Measurements from ENCODE around the gene FKBP5.
"Not testable (repeated sequence)": the region's sequence is repeated elsewhere in the genome, so short reads cannot be mapped to it uniquely, and the experiment has no call there.

FKBP5 gene

GRCh38 chr6:35690006-35690405 lies 1.3 kb upstream of the FKBP5 start:
- not testable (repeated sequence) for DNase-seq (ENCODE audit: low spot score)

DNA sequence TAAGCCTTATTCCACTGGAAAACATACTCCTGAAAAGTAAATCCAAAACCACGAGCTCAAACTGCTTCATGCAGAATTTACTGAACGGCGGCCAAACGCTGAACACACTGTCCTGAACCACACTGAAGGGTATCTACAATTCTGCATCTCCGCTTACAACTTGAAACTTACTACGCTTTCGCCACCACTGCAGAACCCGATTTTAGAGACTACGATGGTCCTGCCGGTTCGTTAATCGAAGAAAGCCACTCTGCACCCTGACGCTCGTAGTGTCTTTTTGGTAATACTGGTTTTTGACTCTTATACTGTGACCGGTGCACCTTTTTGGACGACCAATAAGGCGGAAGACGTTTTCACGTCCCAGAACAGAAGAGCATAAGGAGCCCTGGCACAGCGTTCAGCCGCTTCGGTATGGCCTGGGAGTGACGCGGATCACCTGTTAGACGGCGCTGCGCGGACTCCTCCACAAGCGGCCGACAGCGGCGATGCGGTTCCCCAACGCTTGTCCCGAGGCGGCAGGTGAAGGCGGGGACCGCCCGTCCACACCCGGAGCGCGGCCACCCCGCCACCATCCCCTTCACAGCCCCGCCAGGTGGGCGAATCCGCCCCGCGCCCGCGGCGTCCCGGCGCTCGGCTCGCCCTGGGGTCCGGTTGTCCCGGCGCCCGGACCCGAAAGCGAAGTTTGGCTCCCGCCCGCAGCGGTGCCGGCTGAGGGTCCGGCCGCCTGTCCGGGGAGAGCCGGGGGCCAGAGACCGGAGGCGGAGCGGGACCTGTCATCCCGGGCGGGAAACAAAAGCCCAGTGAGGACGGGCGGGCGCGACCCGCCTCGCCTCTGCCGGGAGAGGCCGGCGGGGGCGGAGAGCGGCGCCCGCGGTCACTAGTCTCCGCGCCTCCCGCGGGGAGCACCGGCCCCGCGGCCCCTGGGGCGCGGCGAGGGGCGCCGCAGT lies 784 bp downstream of the FKBP5 start:
- peak; percentile 47 for DNase-seq (ENCODE audit: low spot score)

- DNase-seq (ENCODE audit: low spot score) = no peak
These were observed 1.7 kb downstream of the FKBP5 start for GRCh38 chr6:35686873-35687555.

GRCh38 chr6:35686436-35686835 lies 2.3 kb downstream of the FKBP5 start:
- DNase-seq (ENCODE audit: low spot score) = no peak

DNA sequence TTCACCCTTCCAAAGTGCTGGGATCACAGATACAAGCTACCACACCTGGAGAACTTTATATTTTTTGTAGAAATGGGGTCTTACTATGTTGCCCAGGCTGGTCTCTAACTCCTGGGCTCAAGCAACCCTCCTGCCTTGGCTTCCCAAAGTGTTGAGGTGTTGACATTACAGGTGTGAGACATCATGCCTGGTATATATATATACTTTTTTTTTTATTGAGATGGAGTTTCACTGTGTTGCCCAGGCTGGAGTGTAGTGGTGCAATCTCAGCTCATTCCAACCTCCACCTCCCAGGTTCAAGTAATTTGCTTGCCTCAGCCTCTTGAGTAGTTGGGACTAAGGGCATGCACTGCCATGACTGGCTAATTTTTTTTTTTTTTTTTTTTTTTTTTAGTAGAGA lies 5.4 kb downstream of the FKBP5 start:
- no peak for DNase-seq (ENCODE audit: low spot score)

- no peak for DNase-seq (ENCODE audit: low spot score)
These were observed 7.4 kb downstream of the FKBP5 start for GRCh38 chr6:35681298-35681697.

DNA sequence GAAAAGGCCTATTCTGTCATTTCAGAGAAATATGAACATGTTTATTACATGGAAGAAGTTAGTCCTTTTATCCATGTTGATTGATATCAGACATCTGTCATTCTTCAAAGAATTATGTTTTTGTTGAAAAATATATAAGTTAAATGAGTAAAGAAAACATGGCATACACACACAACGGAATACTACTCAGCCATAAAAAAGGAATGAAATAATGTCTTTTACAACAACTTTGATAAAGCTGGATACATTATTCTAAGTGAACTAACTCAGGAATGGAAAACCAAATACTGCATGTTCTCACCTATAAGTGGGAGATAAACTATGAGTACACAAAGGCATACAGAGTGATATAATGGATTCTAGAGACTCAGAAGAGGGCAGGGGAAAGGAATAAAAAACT lies 9.3 kb downstream of the FKBP5 start:
- no peak for DNase-seq (ENCODE audit: low spot score)

DNA sequence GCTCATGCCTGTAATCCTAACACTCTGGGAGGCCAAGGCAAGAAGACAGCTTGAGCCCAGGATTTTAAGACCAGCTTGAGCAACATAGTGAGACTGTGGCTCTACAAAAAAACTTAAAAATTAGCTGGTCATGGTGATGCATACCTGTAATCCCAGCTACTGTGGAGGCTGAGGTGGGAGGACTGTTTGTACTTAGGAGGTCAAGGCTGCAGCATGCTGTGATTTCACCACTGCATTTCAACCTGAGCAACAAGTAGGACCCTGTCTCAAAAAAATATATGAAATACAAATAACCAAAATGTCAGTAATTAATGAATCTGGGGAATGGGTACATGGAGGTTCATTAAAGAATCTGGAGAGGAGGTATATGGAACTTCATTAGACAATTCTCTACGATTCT lies 9.9 kb downstream of the FKBP5 start:
- DNase-seq (ENCODE audit: low spot score) = no peak

DNA sequence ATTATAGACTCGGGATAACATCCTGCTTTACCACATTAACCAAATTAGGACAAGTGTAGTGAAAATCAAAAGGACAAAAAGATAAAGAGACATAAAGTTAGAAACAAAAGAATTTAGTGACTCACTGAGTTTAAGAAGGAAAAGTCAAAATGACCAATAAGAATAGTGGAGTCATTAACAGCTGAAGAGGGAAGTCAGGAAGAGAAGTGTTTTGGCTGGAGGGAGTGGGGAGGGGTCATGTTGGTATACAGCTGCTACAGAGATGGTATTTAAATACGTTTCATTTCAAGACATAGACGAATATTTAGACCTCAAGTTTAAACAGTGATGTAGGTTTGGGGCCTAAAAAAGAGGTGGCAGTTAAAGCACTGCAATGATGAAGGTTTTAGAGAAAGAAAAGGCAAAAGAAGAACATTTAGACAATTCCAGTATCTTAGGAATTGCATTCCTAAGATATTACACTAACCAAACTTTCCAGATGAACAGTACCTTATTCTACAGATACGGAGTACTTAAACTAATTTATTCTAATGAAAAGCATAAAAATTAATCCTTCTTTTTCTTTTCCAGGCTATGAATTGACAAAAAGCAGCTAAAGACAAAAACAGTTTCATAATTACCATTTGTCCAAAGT lies 10.6 kb downstream of the FKBP5 start:
- no peak for DNase-seq (ENCODE audit: low spot score)

GRCh38 chr6:35677456-35677855 lies 11.3 kb downstream of the FKBP5 start:
- no peak for DNase-seq (ENCODE audit: low spot score)

DNA sequence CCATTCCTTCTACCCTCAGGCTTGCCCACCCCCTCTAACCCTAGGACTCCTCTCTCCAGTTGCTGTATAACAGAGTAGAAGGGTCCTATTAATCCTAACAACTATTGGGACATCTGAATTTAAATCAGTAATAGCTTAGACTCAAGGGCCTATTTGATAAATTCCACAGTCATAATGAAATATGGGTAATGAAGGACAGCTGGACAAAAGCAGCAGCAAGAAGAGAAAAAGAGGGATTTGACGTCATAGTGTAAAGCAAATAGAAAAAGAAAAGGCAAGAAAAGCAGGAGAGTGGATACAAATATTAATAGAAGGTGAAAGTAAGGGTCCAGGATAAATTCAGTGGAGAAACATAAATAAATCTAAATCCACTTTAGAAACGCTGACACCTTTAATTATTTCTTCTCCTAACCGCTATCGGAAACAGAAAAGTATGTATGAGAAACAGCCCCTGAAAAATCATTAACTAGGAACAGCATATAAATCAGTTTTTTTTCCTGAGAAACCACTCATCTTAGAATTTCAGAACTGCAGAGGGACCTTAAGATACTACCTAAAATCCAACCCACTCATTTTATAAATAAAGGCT lies 12.8 kb downstream of the FKBP5 start:
- DNase-seq (ENCODE audit: low spot score) = no peak

DNA sequence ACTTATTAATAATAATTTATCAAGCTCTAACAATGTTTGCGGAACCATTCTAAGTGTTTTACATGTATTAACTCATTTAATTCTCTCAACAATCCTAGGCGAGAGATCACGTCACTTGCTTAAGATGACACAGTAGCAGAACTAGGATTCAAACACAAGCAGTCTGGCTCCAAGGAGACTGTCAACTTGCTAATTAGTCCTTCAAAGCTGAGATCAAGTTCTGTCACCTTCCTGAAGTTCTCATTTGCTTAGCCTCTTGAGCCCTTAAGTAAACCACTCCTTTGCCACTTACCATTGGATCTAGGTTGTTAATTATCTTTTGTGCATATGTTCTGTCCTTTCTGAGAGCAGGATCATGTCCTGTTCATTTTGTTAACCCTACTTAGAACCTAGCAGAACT lies 14.1 kb downstream of the FKBP5 start:
- DNase-seq (ENCODE audit: low spot score) = no peak

DNA sequence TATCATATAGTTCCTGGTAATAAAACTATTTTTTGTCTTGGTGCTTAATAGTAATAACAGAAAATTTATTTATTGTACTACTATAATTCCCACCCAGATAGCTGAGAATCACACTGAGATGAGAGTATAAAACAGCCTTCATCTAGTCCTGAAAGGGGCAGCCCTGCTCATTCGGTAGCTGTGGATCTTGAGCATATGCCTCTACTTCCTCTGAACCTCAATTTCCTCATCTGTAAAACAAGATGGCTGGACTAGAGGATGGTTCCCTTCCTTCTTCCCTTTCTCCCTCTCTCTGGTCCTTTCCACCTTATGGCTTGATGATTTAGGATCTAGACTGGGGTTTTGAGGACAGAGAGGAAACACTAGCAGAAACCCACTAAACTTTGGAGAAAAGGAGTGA lies 15.0 kb downstream of the FKBP5 start:
- DNase-seq (ENCODE audit: low spot score) = no peak

DNA sequence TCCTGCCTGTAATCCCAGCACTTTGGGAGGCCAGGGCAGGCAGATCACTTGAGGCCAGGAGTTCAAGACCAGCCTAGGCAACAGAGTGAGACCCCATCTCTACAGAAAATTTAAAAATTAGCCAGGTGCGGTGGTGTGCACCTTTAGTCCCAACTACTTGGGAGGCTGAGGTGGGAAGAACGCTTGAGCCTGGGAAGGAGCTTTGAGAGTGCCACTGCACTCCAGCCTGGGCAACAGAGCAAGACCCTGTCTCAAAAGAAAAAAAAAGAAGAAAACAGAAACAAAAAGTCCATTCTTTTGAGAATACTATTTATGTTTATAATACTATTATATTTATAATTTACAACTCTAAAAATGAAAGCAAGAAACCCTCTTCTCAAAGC lies 15.4 kb downstream of the FKBP5 start:
- not testable (repeated sequence) for DNase-seq (ENCODE audit: low spot score)

DNA sequence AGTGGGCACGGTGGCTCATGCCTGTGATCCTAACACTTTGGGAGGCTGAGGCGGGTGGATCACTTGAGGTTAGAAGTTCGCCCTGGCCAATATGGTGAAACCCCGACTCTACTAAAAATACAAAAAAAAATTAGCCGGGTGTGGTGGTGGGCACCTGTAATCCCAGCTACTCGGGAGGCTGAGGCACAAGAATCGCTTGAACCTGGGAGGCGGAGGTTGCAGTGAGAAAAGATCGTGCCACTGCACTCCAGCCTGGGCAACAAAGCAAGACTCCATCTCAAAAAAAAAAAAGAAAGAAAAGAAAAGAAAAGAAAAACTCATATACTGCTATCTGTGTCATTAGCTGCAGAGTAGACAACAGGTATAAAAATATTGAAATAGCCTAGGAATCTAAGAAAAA lies 18.3 kb downstream of the FKBP5 start:
- DNase-seq (ENCODE audit: low spot score) = not testable (repeated sequence)

DNA sequence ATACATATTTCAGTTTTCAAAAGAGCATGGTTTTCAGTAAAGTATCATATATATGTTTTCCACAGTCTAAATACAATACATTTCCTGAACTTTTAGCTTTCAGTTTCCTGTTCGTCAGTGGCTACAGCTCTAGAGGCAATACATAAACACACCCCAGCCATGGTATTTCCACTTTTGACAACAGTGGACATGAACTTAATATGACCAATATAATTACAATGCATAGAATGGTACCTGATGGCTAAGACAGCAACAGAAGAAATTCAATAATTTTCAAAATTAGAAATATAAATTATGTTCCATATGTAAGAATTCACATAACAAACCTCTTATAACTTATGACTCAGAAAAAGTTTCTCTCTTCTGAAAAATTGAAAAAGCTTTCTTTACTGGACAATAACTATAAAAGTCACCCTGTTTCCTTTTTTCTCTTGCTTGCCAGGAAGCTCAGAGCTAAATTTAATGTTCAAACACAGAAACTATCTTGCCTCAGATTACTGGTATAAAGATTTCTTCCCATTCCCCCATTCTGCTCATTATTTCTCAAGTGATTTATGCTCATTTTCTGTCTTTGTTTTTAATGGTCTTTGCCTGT lies 19.2 kb downstream of the FKBP5 start:
- DNase-seq (ENCODE audit: low spot score) = no peak

DNA sequence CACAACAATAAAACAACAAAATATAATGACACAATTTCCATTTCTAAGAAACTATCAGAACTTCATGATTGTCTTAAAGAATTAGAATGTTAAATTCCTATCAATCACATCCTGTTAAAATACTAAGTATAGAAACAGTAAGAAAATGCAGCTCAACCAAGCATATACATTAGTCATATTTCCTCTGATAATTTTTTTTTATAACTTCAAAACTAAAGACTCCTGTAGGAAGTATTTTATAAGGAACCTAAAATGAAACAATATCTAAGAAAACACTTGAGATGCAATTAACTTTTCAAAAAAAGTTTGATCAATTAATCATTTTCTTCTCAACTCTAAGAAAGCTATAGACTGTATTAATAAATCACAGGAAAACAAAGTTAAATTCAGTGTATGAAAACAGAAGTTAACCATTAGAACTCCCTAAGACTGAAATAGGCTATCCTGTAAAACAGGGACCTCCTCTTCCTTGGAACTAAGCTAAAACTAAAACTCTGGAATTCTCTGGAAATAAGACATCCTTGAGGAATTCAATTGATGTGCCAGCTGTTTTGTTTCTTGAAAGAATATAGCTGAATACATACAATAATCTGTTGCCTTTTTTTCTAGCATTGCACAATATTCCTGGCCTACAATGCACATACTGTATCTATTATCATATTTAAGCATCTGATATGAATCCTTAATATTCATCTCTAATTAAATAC lies 19.8 kb downstream of the FKBP5 start:
- no peak for DNase-seq (ENCODE audit: low spot score)

- no peak for DNase-seq (ENCODE audit: low spot score)
These were observed 20.6 kb downstream of the FKBP5 start for GRCh38 chr6:35668096-35668495.

- no peak for DNase-seq (ENCODE audit: low spot score)
These were observed 23.1 kb downstream of the FKBP5 start for GRCh38 chr6:35665573-35665972.

GRCh38 chr6:35664945-35665344 lies 23.8 kb downstream of the FKBP5 start:
- DNase-seq (ENCODE audit: low spot score) = no peak

GRCh38 chr6:35663447-35664235 lies 25.1 kb downstream of the FKBP5 start:
- DNase-seq (ENCODE audit: low spot score) = peak; percentile 71
